Measurements from ENCODE around the gene MMP19. TPM values are rescaled to one million over a fixed set of nuclear protein-coding genes. Genes with fewer than 3 reads are reported as not detected.

The MMP19 gene
- total RNA-seq, 1 experiment from 2014 or later = 2.3 TPM

DNA sequence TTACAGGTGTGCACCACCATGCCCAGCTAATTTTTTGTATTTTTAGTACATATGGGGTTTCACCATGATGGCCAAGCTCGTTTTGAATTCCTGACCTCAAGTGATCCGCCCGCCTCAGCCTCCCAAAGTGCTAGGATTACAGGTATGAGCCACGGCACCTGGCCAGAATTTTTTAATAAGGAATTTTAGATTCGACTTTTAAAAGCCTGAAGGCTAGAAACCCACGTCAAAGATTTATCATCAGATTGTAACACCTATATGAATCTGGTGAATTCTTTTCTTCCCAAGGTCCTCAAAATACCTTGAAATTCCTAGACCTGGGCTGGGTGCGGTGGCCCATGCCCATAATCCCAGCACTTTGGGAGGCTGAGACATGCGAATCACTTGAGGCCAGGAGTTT is 18.7 kb upstream of the MMP19 start:
- BruUV-seq (replicated peaks) = no TSS peak
- Histone ChIP-seq H2AFZ (ENCODE audit: low read depth, low read length, poor library complexity, severe bottlenecking) (no peak overlapping the region), H3K4me1 (ENCODE audit: control insufficient read depth in 1 of 2, insufficient read depth in 2 of 2, low read length in 2 of 2) (no peaks in the 10 kb centered on the region; a peak in 1 of 4 replicates), H3K36me3 (ENCODE audit: control insufficient read depth in 1 of 2, insufficient read depth in 2 of 2, low read length in 2 of 2) (no peaks in the 10 kb centered on the region), H4K20me1 (ENCODE audit: insufficient read depth) (no peaks in the 10 kb centered on the region), H3K9me3 (ENCODE audit: control insufficient read depth in 1 of 2, insufficient read depth in 1 of 2, low read depth in 1 of 2, low read length in 2 of 2) (no peaks in the 10 kb centered on the region; a peak in 1 of 4 replicates), H3K9ac (ENCODE audit: low read length) (no peak overlapping the region), H3K27me3 (ENCODE audit: insufficient read depth, low read length) (no peaks in the 10 kb centered on the region), H3K4me2 (ENCODE audit: low read length) (no peak overlapping the region), H3K4me3 (replicated peaks in 1 of 2; ENCODE audit: low read depth in 1 of 2, low read length in 2 of 2) (no peak overlapping the region), H3K79me2 (ENCODE audit: insufficient read depth, low read length) (no peaks in the 10 kb centered on the region), H3K9me2 (ENCODE audit: insufficient read depth) (no peaks in the 10 kb centered on the region), H3K27ac (ENCODE audit: low read depth, low read length) (no peak overlapping the region)
- intact Hi-C loops (cut with micrococcal nuclease) = no loop called here
- DNase-seq (ENCODE audit: low read depth, low spot score) = no peak
- no peak for TF ChIP-seq SP1 (IDR thresholded peaks at IDR 0.05; ENCODE audit: low read depth)
- no peak for TF ChIP-seq ZFX (IDR thresholded peaks at IDR 0.05)
- no peak for TF ChIP-seq POLR2AphosphoS5 (IDR thresholded peaks at IDR 0.05; ENCODE audit: low read depth, low read length)
- TF ChIP-seq POLR2A (IDR thresholded peaks at IDR 0.05; ENCODE audit: borderline replicate concordance, extremely low read depth, insufficient read depth, insufficient read length) = no peak
- TF ChIP-seq TCF7L2 (IDR thresholded peaks at IDR 0.05; ENCODE audit: borderline replicate concordance, extremely low read depth, insufficient read depth, insufficient read length) = no peak
- TF ChIP-seq EGR1 (IDR thresholded peaks at IDR 0.05; ENCODE audit: low read depth) = no peak
- TF ChIP-seq ELF1 (IDR thresholded peaks at IDR 0.05; ENCODE audit: borderline replicate concordance, low read depth) = no peak
- no peak for TF ChIP-seq EZH2phosphoT487 (IDR thresholded peaks at IDR 0.05; ENCODE audit: borderline replicate concordance)
- TF ChIP-seq ZNF274 (IDR thresholded peaks at IDR 0.05; ENCODE audit: low read depth, low read length) = no peak
- TF ChIP-seq SRF (IDR thresholded peaks at IDR 0.05; ENCODE audit: low read depth) = no peak
- TF ChIP-seq YY1 (IDR thresholded peaks at IDR 0.05; ENCODE audit: extremely low read depth, insufficient replicate concordance, low read depth, low read length) = no peak
- TF ChIP-seq, protein P1, sequence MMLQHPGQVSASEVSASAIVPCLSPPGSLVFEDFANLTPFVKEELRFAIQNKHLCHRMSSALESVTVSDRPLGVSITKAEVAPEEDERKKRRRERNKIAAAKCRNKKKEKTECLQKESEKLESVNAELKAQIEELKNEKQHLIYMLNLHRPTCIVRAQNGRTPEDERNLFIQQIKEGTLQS (IDR thresholded peaks at IDR 0.05) = no peak
- TF ChIP-seq, protein P2, sequence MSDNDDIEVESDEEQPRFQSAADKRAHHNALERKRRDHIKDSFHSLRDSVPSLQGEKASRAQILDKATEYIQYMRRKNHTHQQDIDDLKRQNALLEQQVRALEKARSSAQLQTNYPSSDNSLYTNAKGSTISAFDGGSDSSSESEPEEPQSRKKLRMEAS (IDR thresholded peaks at IDR 0.05) = no peak
- ATAC-seq = no peak
- ChIA-PET CTCF (no interaction called here), RAD21 (ENCODE audit: low non-redundant PET in 1 of 2, low total read pairs in 2 of 2, uncharacterized antibody in 2 of 2, unreplicated experiment in 2 of 2) (no interaction called here), POLR2A (interaction anchor here (1.1 kb wide), 1 partner anchor 43 kb away, joined by 6 read pairs; the partner anchor contains the start of genes ORMDL2 and SARNP)
